HG02884 (cell line): Measurements from ENCODE around the gene DLK1.

Source experiments
- ATAC-seq: cut with Tn5 transposase; IDR thresholded peaks from one replicate; pipeline ENCODE4 v1.9.1; 2021; ENCODE audit warnings: mild to moderate bottlenecking, moderate library complexity; ENCODE audit not compliant: unreplicated experiment

DLK1 gene

GRCh38 chr14:100693877-100694578 is 32.7 kb upstream of the DLK1 start:
- no peak for ATAC-seq

- no peak for ATAC-seq
These were observed 31.9 kb upstream of the DLK1 start for GRCh38 chr14:100694579-100695422.

GRCh38 chr14:100695423-100695738 is 31.3 kb upstream of the DLK1 start:
- no peak for ATAC-seq

GRCh38 chr14:100696008-100696407 is 30.7 kb upstream of the DLK1 start:
- no peak for ATAC-seq

- ATAC-seq = no peak
These were observed 30.1 kb upstream of the DLK1 start for GRCh38 chr14:100696590-100696989.

GRCh38 chr14:100698066-100698465 is 28.6 kb upstream of the DLK1 start:
- no peak for ATAC-seq

- no peak for ATAC-seq
These were observed 27.8 kb upstream of the DLK1 start for GRCh38 chr14:100698666-100699448.

- no peak for ATAC-seq
These were observed 25.4 kb upstream of the DLK1 start for GRCh38 chr14:100701314-100701713.

- ATAC-seq = no peak
These were observed 24.1 kb upstream of the DLK1 start for GRCh38 chr14:100702590-100702989.

GRCh38 chr14:100703386-100704220 is 23.1 kb upstream of the DLK1 start:
- no peak for ATAC-seq

- ATAC-seq = no peak
These were observed 20.5 kb upstream of the DLK1 start for GRCh38 chr14:100706200-100706599.

- ATAC-seq = no peak
These were observed 19.8 kb upstream of the DLK1 start for GRCh38 chr14:100706860-100707259.

- ATAC-seq = no peak
These were observed 18.0 kb upstream of the DLK1 start for GRCh38 chr14:100708425-100709288.

- ATAC-seq = no peak
These were observed 17.1 kb upstream of the DLK1 start for GRCh38 chr14:100709289-100710284.

- ATAC-seq = no peak
These were observed 16.3 kb upstream of the DLK1 start for GRCh38 chr14:100710391-100710790.

GRCh38 chr14:100710826-100711462 is 15.7 kb upstream of the DLK1 start:
- ATAC-seq = no peak

- ATAC-seq = no peak
These were observed 15.2 kb upstream of the DLK1 start for GRCh38 chr14:100711493-100711892.

- no peak for ATAC-seq
These were observed 14.2 kb upstream of the DLK1 start for GRCh38 chr14:100712490-100712889.
